ENCODE measurements around the gene SH3RF1.
"Not testable (repeated sequence)": the region's sequence is repeated elsewhere in the genome, so short reads cannot be mapped to it uniquely, and the experiment has no call there.

The SH3RF1 gene

GRCh38 chr4:169270810-169271691, at the start of gene SH3RF1:
TSS of gene SH3RF1 (minus strand) at chr4:169270956. CDS start at chr4:169269212, 1,744 bp downstream.
- DNase-seq = peak; percentile 20

- no peak for DNase-seq
Measured at GRCh38 chr4:169315530-169316343, 45.0 kb upstream of the SH3RF1 start.

- DNase-seq = no peak
Measured at GRCh38 chr4:169314906-169315305, 44.1 kb upstream of the SH3RF1 start.

DNA sequence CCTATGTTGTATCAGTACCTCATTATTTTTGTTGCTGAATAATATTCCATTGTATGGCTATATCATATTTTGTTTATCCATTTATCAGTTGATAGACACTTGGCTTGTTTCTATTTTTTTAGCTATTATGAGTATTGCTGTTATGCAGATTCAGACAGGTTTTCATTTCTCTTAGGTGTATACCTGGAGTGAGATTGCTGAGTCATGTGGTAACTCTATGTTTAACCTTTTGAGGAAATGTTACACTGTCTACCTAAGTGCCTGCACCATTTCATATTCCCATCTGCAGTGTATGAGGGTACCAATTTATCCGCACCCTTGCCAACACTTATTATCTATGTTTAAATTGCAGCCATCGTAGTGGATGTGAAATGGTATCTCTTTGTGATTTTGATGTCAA, 43.0 kb upstream of the SH3RF1 start:
- DNase-seq = no peak

DNA sequence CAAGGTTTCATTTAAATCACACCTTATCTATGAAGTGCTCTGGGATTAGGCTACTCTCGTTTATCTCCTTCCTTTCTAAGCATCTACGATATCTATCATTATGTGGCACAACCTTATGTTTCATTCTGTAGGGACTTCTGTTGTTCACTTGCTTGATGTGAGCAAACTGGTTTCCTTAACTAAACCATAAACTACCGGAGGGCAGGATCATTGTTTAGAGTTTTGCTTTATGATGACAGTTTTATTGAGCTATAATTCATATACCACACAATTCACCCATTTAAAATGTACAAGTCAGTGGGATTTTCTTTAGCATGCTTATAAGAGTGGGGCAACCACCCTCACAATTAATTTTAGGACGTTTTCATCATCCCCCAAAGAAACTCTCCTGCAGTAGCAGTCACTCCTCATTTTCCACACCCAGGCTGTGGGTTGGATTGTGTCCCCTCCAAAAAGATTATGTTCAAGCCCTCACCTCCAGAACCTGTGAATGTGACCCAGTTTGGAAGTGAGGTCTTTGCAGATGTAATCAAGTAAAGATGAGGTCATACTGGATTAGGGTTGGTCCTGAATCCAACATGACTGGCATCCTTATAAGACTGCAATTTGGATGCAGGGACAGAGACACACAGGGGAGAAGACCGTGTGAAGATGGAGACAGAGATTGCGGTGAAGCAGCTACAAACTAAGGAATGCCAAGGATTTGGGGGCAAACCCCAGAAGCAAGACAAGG, 42.1 kb upstream of the SH3RF1 start:
- no peak for DNase-seq

- DNase-seq = no peak
Measured at GRCh38 chr4:169311643-169312365, 41.0 kb upstream of the SH3RF1 start.

DNA sequence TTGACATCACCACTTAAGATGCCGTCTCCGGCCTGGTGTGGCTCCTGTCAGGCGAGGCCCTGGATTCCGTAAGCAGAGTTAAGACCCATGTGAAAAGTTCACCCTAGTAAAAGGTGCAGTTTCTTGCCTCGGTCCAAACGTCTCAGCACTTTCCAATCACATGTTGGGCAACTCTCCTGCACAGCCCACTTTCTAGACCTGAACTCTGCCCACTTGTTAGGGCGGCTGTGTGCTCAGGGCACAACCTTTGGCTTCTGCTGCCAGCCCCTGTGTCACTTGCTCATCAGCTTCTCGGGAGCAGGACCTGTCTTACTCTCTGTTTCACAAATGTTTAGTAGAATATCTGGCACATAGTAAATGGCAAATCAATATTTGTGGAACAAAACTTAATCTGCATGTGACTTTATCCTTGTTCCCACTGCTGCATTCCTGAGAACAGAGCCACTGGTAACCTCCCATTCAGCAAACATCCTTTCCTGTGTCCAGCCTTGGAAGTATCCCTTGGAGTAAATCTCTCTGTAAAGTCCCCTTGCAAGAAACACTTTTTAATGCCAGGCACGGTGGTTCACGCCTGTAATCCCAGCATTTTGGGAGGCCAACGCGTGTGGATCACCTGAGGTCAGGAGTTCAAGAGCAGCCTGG, 38.7 kb upstream of the SH3RF1 start:
- DNase-seq = no peak

- DNase-seq = no peak
Measured at GRCh38 chr4:169307576-169307975, 36.8 kb upstream of the SH3RF1 start.

DNA sequence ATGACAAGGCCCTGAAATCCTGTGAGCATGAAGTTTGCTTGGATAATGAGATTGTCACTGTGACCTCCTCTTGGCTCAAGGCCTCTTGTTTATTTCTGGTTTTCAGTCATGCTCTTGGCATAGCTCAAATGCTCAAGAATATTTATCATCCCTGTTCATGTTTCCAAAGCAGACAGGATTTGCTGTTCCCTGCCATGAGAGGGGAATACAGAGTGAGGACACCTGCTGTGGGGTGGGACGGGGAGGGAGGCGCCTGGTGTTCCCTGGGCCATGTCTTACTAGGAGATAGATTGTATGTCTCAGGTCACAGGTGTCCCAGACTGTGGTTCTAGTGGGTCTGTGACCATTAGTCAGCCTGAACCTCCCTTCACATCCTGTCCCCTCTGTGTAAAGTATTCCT, 34.9 kb upstream of the SH3RF1 start:
- DNase-seq = no peak

- DNase-seq = no peak
Measured at GRCh38 chr4:169305173-169305572, 34.4 kb upstream of the SH3RF1 start.

GRCh38 chr4:169295822-169296221, 25.1 kb upstream of the SH3RF1 start:
- no peak for DNase-seq

GRCh38 chr4:169293343-169294176, 22.8 kb upstream of the SH3RF1 start:
- no peak for DNase-seq

- DNase-seq = not testable (repeated sequence)
Measured at GRCh38 chr4:169287983-169288382, 17.2 kb upstream of the SH3RF1 start.

DNA sequence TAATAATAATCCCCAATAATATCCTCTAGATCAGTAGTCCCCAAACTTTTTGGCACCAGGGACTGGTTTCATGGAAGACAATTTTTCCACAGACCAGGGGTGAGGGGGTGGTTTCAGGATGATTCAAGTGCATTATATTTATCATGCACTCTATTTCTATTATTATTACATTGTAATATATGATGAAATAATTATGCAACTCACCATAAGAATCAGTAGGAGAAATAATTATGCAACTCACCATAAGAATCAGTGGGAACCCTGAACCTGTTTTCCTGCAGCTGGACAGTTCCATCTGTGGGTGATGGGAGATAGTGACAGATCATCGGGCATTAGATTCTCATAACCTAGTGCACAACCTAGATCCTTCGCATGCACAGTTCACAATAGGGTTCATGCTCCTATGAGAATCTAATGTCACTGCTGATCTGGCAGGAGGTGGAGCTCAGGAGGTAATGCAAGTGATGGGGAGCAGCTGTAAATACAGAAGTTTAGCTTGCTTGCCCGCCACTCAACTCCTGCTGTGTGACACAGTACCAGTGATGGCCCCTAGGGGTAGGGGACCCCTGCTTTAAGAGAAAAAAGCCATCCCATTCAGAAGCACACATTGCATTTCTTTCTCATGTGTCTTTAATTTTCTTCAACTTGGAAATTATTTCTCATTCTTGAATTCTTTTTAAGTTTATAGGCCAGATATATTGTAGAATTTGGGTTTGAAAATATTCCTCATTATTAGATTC, 16.0 kb upstream of the SH3RF1 start:
- DNase-seq = no peak

DNA sequence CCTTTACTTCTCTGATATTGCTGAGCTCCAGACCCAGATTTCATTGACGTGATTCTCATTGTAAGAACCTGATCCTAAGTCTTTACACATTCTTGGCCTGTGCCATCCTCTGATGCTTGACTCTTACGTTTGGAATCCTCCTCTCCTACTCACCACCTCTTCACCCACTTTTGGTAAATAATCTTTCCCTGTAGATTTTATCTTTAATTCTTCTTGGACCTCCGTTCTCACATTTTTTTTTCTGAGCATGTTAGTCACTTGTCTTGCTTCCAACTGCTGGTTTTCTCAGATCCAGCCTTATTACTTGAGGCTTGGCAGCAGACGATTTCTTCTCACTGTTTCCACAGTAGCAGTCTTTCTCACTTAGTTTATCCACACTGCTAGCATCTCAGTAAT, 12.4 kb upstream of the SH3RF1 start:
- no peak for DNase-seq

DNA sequence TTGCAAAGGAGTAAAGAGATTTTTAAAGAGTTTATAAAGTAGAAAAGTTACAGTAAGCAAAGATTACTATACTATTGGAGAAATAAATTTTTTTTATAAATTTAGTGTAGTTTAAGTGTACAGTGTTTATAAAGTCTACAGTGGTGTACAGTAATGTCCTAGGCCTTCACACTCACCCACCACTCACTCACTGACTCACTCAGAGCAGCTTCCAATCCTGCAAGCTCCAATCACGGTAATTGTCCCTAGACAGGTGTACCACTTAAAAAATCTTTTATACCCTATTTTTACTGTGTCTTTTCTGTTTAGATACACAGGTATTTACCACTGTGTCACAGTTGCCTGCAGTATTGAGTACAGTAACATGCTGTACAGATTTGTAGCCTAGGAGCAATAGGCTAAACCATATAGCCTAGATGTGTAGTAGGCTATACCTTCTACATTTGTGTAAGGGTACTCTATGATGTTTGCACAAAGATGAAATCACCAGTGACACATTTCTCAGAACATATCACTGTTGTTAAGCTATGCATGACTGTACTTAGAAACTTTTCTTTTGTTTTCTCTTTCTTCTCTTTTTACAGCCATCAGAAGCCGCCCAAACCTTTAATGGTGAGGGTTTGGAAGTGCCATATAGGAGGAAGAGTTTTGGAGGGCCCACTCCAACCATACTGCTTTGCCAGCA, 11.8 kb upstream of the SH3RF1 start:
- DNase-seq = no peak

DNA sequence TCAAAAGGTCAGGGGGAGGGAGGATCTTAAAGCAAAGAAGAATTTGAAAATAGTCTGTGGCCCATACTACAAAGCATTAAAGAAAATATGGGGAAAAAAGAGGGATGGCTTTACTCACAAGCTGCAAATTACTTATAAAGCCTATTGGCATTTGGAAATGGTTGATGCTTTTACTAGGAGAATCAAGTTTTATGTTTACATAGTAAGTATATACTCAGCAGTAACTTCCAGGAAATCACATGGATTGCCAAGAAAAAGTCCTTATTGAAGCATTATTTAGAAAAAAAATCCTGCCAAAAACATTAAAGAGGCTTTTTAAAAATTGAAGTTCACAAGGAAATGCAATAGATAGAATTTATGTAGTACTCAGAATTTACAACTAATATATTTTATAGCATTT, 8.4 kb upstream of the SH3RF1 start:
- no peak for DNase-seq

GRCh38 chr4:169278624-169279023, 7.9 kb upstream of the SH3RF1 start:
- no peak for DNase-seq

- DNase-seq = not testable (repeated sequence)
Measured at GRCh38 chr4:169277838-169278237, 7.1 kb upstream of the SH3RF1 start.

DNA sequence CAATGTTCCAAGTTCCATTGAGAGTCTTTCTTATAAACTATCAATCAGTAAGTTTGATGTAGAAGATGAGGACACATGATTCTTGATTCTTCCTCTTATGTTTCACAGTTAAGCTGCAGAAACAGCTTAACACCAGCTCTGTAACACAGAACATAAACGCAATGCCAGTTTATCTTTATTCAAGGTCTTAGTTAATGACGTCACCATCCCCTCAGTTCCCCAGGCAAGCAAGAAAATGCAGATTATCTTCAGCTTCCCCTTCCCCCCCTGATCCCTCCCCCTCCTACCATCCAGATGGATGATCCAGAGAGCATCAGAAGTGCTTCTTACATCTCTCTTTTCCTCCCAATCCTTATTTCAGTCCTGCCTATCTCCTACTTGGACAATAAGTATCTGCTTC, 4.4 kb upstream of the SH3RF1 start:
- DNase-seq = no peak

Measured in activated naive CD4-positive, alpha-beta T cell treated with anti-CD3 and anti-CD28 coated beads, Interleukin-2, amount 50 U/mL, for 16 hours (primary cell).